GM18951 (cell line): ENCODE results near the gene CCDC85C.

ENCODE experiments used
- POLR2A ChIP-seq: IDR thresholded peaks from 4 replicates; pipeline ENCODE4 v1.6.1; 2011; ENCODE audit warnings: mild to moderate bottlenecking; ENCODE audit not compliant: insufficient read length, insufficient read depth; ENCODE audit errors: extremely low read depth
- in situ Hi-C: fragments of 300-500 bp; cut with MboI; formaldehyde crosslinking; loops from one replicate; pipeline ENCODE4 v1.12.0; 2022; ENCODE audit warnings: low sequenced_read_pairs, mixed read lengths, inconsistent platforms; ENCODE audit not compliant: unreplicated experiment

The CCDC85C gene

GRCh38 chr14:99604278-99604765 lies 315 bp upstream of the CCDC85C start:
- TF ChIP-seq POLR2A, result no peak

GRCh38 chr14:99602788-99603415 lies 1.1 kb downstream of the CCDC85C start:
- in situ Hi-C loops, result no loop called here
- TF ChIP-seq POLR2A, result no peak

More at GRCh38 chr14:99604278-99604765, 315 bp upstream of the CCDC85C start:
- in situ Hi-C loops, result no loop called here

GRCh38 chr14:99602054-99602787 lies 1.8 kb downstream of the CCDC85C start:
- in situ Hi-C loops, result no loop called here
- no peak for TF ChIP-seq POLR2A

- in situ Hi-C loops, result no loop called here
- TF ChIP-seq POLR2A, result no peak
Observed at GRCh38 chr14:99601361-99601831, 2.6 kb downstream of the CCDC85C start.

GRCh38 chr14:99600232-99600888 lies 3.6 kb downstream of the CCDC85C start:
- no peak for TF ChIP-seq POLR2A
- in situ Hi-C loops, result no loop called here

GRCh38 chr14:99599393-99599792 lies 4.6 kb downstream of the CCDC85C start:
- in situ Hi-C loops, result no loop called here
- TF ChIP-seq POLR2A, result no peak

- TF ChIP-seq POLR2A, result no peak
- in situ Hi-C loops, result no loop called here
Observed at GRCh38 chr14:99598774-99599173, 5.2 kb downstream of the CCDC85C start.

GRCh38 chr14:99597911-99598600 lies 6.0 kb downstream of the CCDC85C start:
- no peak for TF ChIP-seq POLR2A
- in situ Hi-C loops, result no loop called here

GRCh38 chr14:99596772-99597171 lies 7.2 kb downstream of the CCDC85C start:
- in situ Hi-C loops, result no loop called here
- no peak for TF ChIP-seq POLR2A

- in situ Hi-C loops, result no loop called here
Observed at GRCh38 chr14:99596071-99596627, 7.9 kb downstream of the CCDC85C start.

GRCh38 chr14:99595524-99595923 lies 8.5 kb downstream of the CCDC85C start:
- no peak for TF ChIP-seq POLR2A
- in situ Hi-C loops, result no loop called here

More at GRCh38 chr14:99596071-99596627, 7.9 kb downstream of the CCDC85C start:
- no peak for TF ChIP-seq POLR2A

- in situ Hi-C loops, result no loop called here
- TF ChIP-seq POLR2A, result no peak
Observed at GRCh38 chr14:99595034-99595433, 9.0 kb downstream of the CCDC85C start.
